Testis (tissue), 3 donors: ENCODE data around the gene SCAP. TPM values are rescaled to one million over a fixed set of nuclear protein-coding genes. Genes with fewer than 3 reads are reported as not detected.

Source experiments
- DNase-seq: peaks from one replicate; pipeline ENCODE4 v3.0.0-alpha.2; 2019
- H3K27ac ChIP-seq, 2 donors: fragments of 200-600 bp; sonication (generic); one replicate each; pipeline ENCODE4 v1.5.1; 2019
- H3K27me3 ChIP-seq: fragments of 200-600 bp; sonication (generic); one replicate; pipeline ENCODE4 v1.5.1; 2019
- H3K36me3 ChIP-seq: fragments of 200-600 bp; sonication (generic); one replicate; pipeline ENCODE4 v1.5.1; 2017; ENCODE audit warnings: low read depth; ENCODE audit errors: missing control alignments
- H3K4me1 ChIP-seq: fragments of 200-600 bp; sonication (generic); one replicate; pipeline ENCODE4 v1.5.1; 2019
- H3K4me3 ChIP-seq, 2 donors: fragments of 200-600 bp; sonication (generic); one replicate each; pipeline ENCODE4 v1.5.1; 2017 to 2019
- H3K9me3 ChIP-seq: fragments of 200-600 bp; sonication (generic); one replicate; pipeline ENCODE4 v1.5.1; 2017
- CTCF ChIP-seq, 3 experiments: fragments of 450-650 bp in 2 of 3; fragments of 200-600 bp in 1 of 3; sonication (generic) in 1 of 3; IDR thresholded peaks; one replicate each; pipeline ENCODE4 v1.5.1; 2016 to 2019; ENCODE audit warnings: antibody characterized with exemption in 3 of 3, mild to moderate bottlenecking in 2 of 3, moderate library complexity in 1 of 3
- POLR2A ChIP-seq: fragments of 450-650 bp; IDR thresholded peaks from one replicate; pipeline ENCODE4 v1.6.1; 2017; ENCODE audit warnings: antibody characterized with exemption, mild to moderate bottlenecking, moderate library complexity
- WGBS, 2 donors: methylation state at CpG; one replicate each; pipeline ENCODE4 v1.1.5; 2018; 5-methylcytosine and 5-hydroxymethylcytosine counted together
- intact Hi-C: fragments of 100-400 bp; cut with DNase I; formaldehyde crosslinking; loops from one replicate; pipeline ENCODE4 v1.15.1; 2023; ENCODE audit warnings: low total_unique reads
- polyA plus RNA-seq: library from polyadenylated mRNA; stranded (reverse); fragments of 350-450 nt; fragmentation: Illumina TruSeq; extraction: RNeasy Lipid Tissue Mini Kit (QIAGEN cat#74804); gene quantifications from one replicate; pipeline ENCODE4 v1.2.3, GENCODE V29; 2014; ENCODE audit warnings: low read depth, low replicate concordance; ENCODE audit not compliant: insufficient read depth
- total RNA-seq, 2 donors: library from RNA; depleted of rRNA; stranded (reverse); fragments of >200 nt; gene quantifications; one replicate each; pipeline ENCODE4 v1.2.3, GENCODE V29; 2016

The SCAP gene
- total and polyA plus RNA-seq, 3 donors from 2014 or later = 120 to 313 (median 276) TPM

DNA sequence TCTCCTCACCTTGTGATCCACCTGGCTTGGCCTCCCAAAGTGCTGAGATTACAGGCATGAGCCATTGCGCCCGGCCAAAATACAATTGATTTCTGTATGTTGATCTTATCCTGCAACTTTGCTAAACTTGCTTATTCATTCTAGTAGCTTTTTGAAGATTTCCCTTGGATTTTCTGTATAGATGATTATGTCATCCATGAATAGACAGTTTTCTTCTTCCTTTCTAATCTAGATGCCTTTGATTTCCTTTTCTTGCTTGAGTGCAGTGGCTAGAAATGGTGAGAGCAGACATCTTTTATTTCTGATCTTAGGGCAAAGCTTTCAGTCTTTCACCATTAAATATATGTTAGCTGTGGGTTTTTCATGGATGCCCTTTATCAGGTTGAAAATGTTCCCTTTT lies 42.2 kb upstream of the SCAP start:
- Histone ChIP-seq H3K36me3 (no peaks in the 10 kb centered on the region), H3K9me3 (no peaks in the 10 kb centered on the region), H3K4me1 (peaks cover 8% of the 10 kb centered on the region), H3K27me3 (no peaks in the 10 kb centered on the region), H3K4me3 (no peak overlapping the region), H3K27ac (no peak overlapping the region)
- intact Hi-C loops = no loop called here
- DNase-seq = no peak
- WGBS, 2 donors = 93% methylated on average over 2 of the region's 2 CpGs
- TF ChIP-seq CTCF (IDR thresholded peaks at IDR 0.05) = no peak
- no peak for TF ChIP-seq POLR2A

GRCh38 chr3:47515864-47516319 lies 40.2 kb upstream of the SCAP start:
- TF ChIP-seq POLR2A (no peak), CTCF (IDR thresholded peaks at IDR 0.05) (no peak)
- intact Hi-C loops = no loop called here
- Histone ChIP-seq H3K4me1 (peaks cover 12% of the 10 kb centered on the region), H3K27me3 (no peaks in the 10 kb centered on the region), H3K4me3 (no peak overlapping the region), H3K36me3 (no peaks in the 10 kb centered on the region), H3K9me3 (no peaks in the 10 kb centered on the region), H3K27ac (peak overlapping the region in 1 of 2 donors; percentile 9)
- 32 to 38% methylated on average over 5 of the region's 5 CpGs for WGBS, 2 donors
- peak; percentile 19 for DNase-seq

DNA sequence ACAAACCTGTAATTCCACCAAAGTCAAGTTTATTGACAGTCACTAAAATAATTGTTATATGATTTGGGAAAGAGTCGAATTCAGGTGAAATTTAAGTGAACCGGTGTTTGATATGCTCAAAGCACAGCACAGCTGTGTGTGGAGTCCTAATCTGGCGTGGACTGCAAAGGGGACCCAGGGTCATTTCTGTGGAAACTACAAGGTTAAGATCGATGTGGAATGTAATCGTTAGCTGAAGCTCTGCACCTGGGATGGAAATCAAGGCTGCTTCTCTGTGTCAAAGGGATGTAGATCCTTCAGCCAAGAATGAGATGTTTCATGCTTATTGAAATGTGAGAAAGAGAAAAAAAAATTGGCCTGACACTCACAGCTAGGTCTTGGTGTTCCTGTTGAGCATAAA lies 39.4 kb upstream of the SCAP start:
- DNase-seq = no peak
- H3K9me3 ChIP-seq = no peaks in the 10 kb centered on the region
- H3K27ac ChIP-seq = no peak overlapping the region
- no peaks in the 10 kb centered on the region for H3K27me3 ChIP-seq
- H3K36me3 ChIP-seq = no peaks in the 10 kb centered on the region
- intact Hi-C loops = no loop called here
- peaks cover 12% of the 10 kb centered on the region for H3K4me1 ChIP-seq
- H3K4me3 ChIP-seq = no peak overlapping the region
- WGBS, 2 donors = 44% methylated on average over 5 of the region's 5 CpGs
- TF ChIP-seq CTCF (IDR thresholded peaks at IDR 0.05) = no peak

GRCh38 chr3:47513125-47513929 lies 37.6 kb upstream of the SCAP start, which contains the start of gene ELP6:
ELP6 (minus strand) TSS chr3:47513712; CDS start chr3:47513590, 122 bp downstream.
- Histone ChIP-seq H3K4me3 (peak within 1 kb of the TSS; percentile 72 to 80), H3K27ac (peak within 1 kb of the TSS; percentile 96 to 98), H3K9me3 (no peaks in the 10 kb centered on the region), H3K27me3 (no peaks in the 10 kb centered on the region), H3K4me1 (peaks cover 12% of the 10 kb centered on the region), H3K36me3 (no peaks in the 10 kb centered on the region)
- intact Hi-C loops = no loop called here
- peak; percentile 97 for DNase-seq
- WGBS, 2 donors = 0% methylated on average over 37 to 69 of the region's 71 CpGs
- peak in 2 of 3 experiments; percentile 60 to 76 for TF ChIP-seq CTCF (IDR thresholded peaks at IDR 0.05)
- TF ChIP-seq POLR2A = no peak
